Measurements from ENCODE around the gene PRKAR1A. TPM values are rescaled to one million over a fixed set of nuclear protein-coding genes. Genes with fewer than 3 reads are reported as not detected.

PRKAR1A gene
- total and polyA plus RNA-seq, 12 donors: 170 to 1,378 (median 783) TPM

GRCh38 chr17:68556551-68556950 is 44.3 kb downstream of the PRKAR1A start:
- peaks cover 0 to 25% (median 10%) of the 10 kb centered on the region in 9 donors for H3K4me1 ChIP-seq
- intact Hi-C loops (cut with DNase I): loop anchor here in 1 of 10 donors (10.0 kb wide), 1 partner anchor 58 kb away; no protein-coding TSS in a partner anchor
- ATAC-seq (no peak), DNase-seq (no peak)
- WGBS, 2 donors: 90 to 94% methylated on average over 4 of the region's 4 CpGs
- H3K4me3 ChIP-seq: no peak overlapping the region
- TF ChIP-seq CTCF (IDR thresholded peaks at IDR 0.05): no peak
- H3K27ac ChIP-seq: no peak overlapping the region
- H3K27me3 ChIP-seq: no peaks in the 10 kb centered on the region
- H3K36me3 ChIP-seq: peaks cover 0 to 46% (median 9%) of the 10 kb centered on the region in 9 donors
- no peaks in the 10 kb centered on the region for H3K9me3 ChIP-seq

- H3K27me3 ChIP-seq: no peaks in the 10 kb centered on the region
- 18 to 19% methylated on average over 1 of the region's 1 CpG for WGBS, 2 donors
- H3K36me3 ChIP-seq: peaks cover 0 to 26% (median 9%) of the 10 kb centered on the region in 9 donors
- no peak for DNase-seq
- intact Hi-C loops (cut with DNase I): loop anchor here in 1 of 10 donors (10.0 kb wide), 1 partner anchor 55 kb away; no protein-coding TSS in a partner anchor
- H3K27ac ChIP-seq: no peak overlapping the region
- H3K4me1 ChIP-seq: peaks cover 0 to 27% (median 17%) of the 10 kb centered on the region in 9 donors
- no peaks in the 10 kb centered on the region for H3K9me3 ChIP-seq
- ATAC-seq: no peak
- H3K4me3 ChIP-seq: no peak overlapping the region
- no peak for TF ChIP-seq CTCF (IDR thresholded peaks at IDR 0.05)
These were observed 47.1 kb downstream of the PRKAR1A start for GRCh38 chr17:68559316-68559715.

- no peak for TF ChIP-seq CTCF (IDR thresholded peaks at IDR 0.05)
- Histone ChIP-seq H3K27me3 (no peaks in the 10 kb centered on the region), H3K4me1 (peaks cover 0 to 35% (median 17%) of the 10 kb centered on the region in 9 donors), H3K9me3 (no peaks in the 10 kb centered on the region), H3K27ac (peak overlapping the region in 2 of 10 donors; percentile 11 to 19), H3K4me3 (no peak overlapping the region), H3K36me3 (peaks cover 0 to 8% (median 0%) of the 10 kb centered on the region in 9 donors)
- DNase-seq (no peak), ATAC-seq (peak in 4 of 8 donors; percentile 33 to 59 (median 52))
- intact Hi-C loops (cut with DNase I): no loop called here
- WGBS, 2 donors: 42 to 52% methylated on average over 3 of the region's 3 CpGs
These were observed 48.9 kb downstream of the PRKAR1A start for GRCh38 chr17:68560966-68561720.

- Histone ChIP-seq H3K4me3 (no peak overlapping the region), H3K27me3 (no peaks in the 10 kb centered on the region), H3K4me1 (peaks cover 0 to 51% (median 23%) of the 10 kb centered on the region in 9 donors), H3K36me3 (peaks cover 0 to 5% (median 0%) of the 10 kb centered on the region in 9 donors), H3K9me3 (no peaks in the 10 kb centered on the region), H3K27ac (no peak overlapping the region)
- intact Hi-C loops (cut with DNase I): no loop called here
- no peak for DNase-seq
- WGBS, 2 donors: 89 to 92% methylated on average over 4 of the region's 4 CpGs
- no peak for TF ChIP-seq CTCF (IDR thresholded peaks at IDR 0.05)
- no peak for ATAC-seq
These were observed 50.5 kb downstream of the PRKAR1A start for GRCh38 chr17:68562736-68563135.
